ENCODE results near the gene FXYD5.

FXYD5 gene

GRCh38 chr19:35157431-35157830 lies 2.9 kb downstream of the FXYD5 start:
- DNase-seq (ENCODE audit: low read depth), result no peak

GRCh38 chr19:35159606-35160005 lies 5.1 kb downstream of the FXYD5 start:
- DNase-seq (ENCODE audit: low read depth), result no peak

GRCh38 chr19:35160629-35161433 lies 6.3 kb downstream of the FXYD5 start:
- no peak for DNase-seq (ENCODE audit: low read depth)

GRCh38 chr19:35161434-35161743 lies 6.9 kb downstream of the FXYD5 start:
- DNase-seq (ENCODE audit: low read depth), result no peak

- DNase-seq (ENCODE audit: low read depth), result no peak
These were observed 8.2 kb downstream of the FXYD5 start for GRCh38 chr19:35162471-35163326.

GRCh38 chr19:35164418-35164817 lies 9.9 kb downstream of the FXYD5 start:
- no peak for DNase-seq (ENCODE audit: low read depth)

GRCh38 chr19:35165200-35166058 lies 10.9 kb downstream of the FXYD5 start:
- DNase-seq (ENCODE audit: low read depth), result no peak

GRCh38 chr19:35166100-35167063 lies 11.8 kb downstream of the FXYD5 start:
- no peak for DNase-seq (ENCODE audit: low read depth)

- no peak for DNase-seq (ENCODE audit: low read depth)
These were observed 12.9 kb downstream of the FXYD5 start for GRCh38 chr19:35167251-35168119.

- no peak for DNase-seq (ENCODE audit: low read depth)
These were observed 13.7 kb downstream of the FXYD5 start for GRCh38 chr19:35168196-35168595.

- no peak for DNase-seq (ENCODE audit: low read depth)
These were observed 14.9 kb downstream of the FXYD5 start for GRCh38 chr19:35169221-35169995.

GRCh38 chr19:35170359-35171061 lies 16.0 kb downstream of the FXYD5 start:
- no peak for DNase-seq (ENCODE audit: low read depth)

GRCh38 chr19:35171730-35172129 lies 17.2 kb downstream of the FXYD5 start:
- DNase-seq (ENCODE audit: low read depth), result no peak

GRCh38 chr19:35174226-35174625 lies 19.7 kb downstream of the FXYD5 start:
- DNase-seq (ENCODE audit: low read depth), result no peak

- no peak for DNase-seq (ENCODE audit: low read depth)
These were observed 21.6 kb downstream of the FXYD5 start for GRCh38 chr19:35176181-35176570.

GRCh38 chr19:35177377-35178274 lies 23.1 kb downstream of the FXYD5 start:
- DNase-seq (ENCODE audit: low read depth), result no peak

GRCh38 chr19:35178701-35179100 lies 24.2 kb downstream of the FXYD5 start:
- no peak for DNase-seq (ENCODE audit: low read depth)

- DNase-seq (ENCODE audit: low read depth), result no peak
These were observed 25.3 kb downstream of the FXYD5 start for GRCh38 chr19:35179830-35180229.
